Activated CD8-positive, alpha-beta memory T cell treated with anti-CD3 and anti-CD28 coated beads, Interleukin-2, amount 50 U/mL, for 1 hour (primary cell): ENCODE measurements around the gene DQX1.

ENCODE experiments used
- DNase-seq: peaks from one replicate; pipeline ENCODE4 v3.0.0-alpha.2; 2020; ENCODE audit errors: extremely low read depth

DQX1 gene

GRCh38 chr2:74531666-74532065 lies 5.6 kb upstream of the DQX1 start:
- no peak for DNase-seq

- no peak for DNase-seq
These were observed 4.5 kb upstream of the DQX1 start for GRCh38 chr2:74530239-74531187.

DNA sequence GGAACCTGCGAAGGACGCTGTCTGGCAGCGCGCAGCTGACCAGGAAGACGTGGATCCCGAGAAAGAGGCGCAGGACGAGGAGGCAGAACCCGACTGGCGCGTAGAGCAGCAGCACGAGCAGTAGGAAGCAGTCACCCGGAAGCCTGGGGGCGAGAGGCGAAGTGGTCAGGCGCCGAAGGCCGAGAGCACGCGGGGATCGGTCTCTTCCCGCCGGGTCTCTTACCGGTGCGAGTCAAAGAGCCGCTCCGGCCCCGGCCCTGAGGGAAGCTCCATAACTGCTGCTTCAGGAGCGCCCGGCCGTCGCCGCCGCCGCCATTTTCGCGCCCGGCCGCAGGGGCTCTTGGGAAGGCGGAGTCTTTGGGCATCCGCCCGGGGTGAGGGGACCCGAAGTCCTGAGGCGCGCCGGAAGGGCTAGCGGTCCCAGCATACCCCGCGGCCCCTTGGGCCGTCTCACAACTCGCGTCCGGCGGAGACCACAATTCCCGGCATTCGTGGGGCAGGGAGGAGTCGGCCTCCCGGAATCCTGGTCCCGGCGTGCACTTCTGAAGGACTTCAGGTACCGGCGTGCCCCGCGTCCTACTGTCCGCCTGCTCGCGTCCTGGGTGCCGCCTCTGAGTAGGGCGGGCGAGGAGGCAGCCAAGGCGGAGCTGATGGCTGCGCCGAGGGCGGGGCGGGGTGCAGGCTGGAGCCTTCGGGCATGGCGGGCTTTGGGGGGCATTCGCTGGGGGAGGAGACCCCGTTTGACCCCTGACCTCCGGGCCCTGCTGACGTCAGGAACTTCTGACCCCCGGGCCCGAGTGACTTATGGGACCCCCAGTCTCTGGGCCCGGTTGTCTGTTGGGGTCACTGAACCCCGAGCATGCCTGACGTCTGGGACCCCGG lies 3.6 kb upstream of the DQX1 start, which contains the start of the genes AUP1 and HTRA2:
Gene AUP1, minus strand, starts transcription at position 350 of the 882 bp plus-strand sequence. Its CDS starts 77 bp downstream, at position 273.
Gene HTRA2, plus strand, starts transcription at position 577 of the 882 bp plus-strand sequence. Its CDS starts 74 bp downstream, at position 651.
- peak; percentile 61 for DNase-seq

DNA sequence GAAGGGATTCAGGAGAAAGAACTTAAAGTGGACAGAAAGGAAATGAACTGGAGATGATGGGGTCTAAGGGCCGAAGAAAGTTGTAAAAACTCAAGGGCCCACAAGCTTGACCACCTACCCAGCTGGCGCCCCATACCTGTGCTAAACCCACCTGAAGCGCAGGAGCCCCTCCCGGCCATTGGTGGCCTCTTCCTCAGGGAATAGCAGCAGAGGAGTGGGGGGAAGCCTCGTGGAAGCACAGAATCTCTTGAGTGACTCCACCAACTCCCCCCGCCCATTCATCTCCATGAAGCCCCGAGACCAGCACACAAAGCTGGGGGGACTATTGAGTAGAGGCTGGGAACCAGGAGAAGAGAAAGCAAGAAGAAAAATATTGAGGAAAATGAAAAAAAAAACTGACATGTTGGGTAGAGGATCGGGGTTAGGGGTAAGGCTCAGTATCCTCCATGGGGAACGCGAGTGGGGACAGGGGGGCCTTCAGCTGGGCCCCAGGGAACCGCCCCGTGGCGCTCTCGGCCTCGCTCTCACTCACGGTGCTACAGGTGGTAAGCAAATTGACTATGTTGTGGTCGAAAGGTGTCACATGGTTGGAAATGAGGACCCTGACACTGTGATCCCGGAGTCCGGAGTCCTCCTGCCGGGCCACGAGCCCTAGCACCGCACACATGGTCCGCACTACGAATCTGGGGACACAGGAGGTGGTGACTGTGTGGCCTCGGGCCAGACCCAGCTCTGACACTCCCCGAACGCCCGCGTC lies 2.7 kb upstream of the DQX1 start:
- no peak for DNase-seq

GRCh38 chr2:74527741-74528140 lies 1.7 kb upstream of the DQX1 start:
- DNase-seq = no peak

DNA sequence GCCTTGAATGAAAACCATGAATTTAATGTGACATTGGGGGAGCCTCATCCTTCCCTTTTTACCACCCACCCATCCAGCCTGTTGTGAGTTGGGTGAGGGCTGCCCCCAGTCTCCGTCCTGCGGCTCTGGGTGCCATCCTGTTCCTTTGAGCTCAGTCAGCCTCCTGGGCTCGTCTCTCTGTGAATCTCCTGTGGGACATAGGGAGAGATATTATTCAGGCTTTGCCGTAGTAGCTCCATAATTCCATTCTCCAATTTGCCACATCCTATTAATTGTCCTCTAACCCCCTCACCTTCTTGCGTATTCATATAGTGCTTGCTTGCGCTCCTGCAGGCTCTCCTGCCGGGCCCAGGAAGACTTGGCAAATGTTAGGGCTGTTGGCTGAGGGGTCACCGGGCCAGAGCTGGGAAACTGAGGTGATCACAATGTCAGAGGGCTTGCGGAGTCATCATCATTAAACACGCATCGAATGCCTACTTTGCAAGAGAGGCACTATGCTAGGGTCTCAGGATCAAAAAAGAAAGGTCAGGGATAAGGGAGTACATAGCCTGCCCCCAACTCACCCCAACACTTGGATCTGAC lies 709 bp upstream of the DQX1 start:
- no peak for DNase-seq

- no peak for DNase-seq
These were observed 895 bp downstream of the DQX1 start for GRCh38 chr2:74524955-74525716.

- DNase-seq = no peak
These were observed 2.0 kb downstream of the DQX1 start for GRCh38 chr2:74524005-74524404.

DNA sequence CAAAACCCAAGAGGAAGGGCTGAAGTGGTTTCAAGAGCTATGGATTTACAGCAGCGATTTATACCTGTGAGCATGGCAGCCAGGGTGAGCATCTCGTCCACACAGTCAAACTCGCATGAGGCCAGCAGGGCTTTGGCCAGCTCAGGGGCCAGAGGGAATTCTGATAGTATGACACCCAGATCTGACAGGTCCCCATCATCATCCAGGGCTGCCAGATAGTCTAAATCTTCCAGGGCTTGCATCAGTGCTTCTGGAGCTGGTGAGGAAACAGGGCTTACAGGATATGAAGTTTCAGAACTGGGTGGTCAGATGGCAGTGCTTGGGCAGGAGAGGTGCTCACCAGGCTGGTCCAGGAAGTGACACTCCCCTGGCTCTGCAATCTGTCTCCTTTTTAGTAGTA lies 3.5 kb downstream of the DQX1 start:
- DNase-seq = no peak

- no peak for DNase-seq
These were observed 9.4 kb downstream of the DQX1 start for GRCh38 chr2:74516650-74517049.

DNA sequence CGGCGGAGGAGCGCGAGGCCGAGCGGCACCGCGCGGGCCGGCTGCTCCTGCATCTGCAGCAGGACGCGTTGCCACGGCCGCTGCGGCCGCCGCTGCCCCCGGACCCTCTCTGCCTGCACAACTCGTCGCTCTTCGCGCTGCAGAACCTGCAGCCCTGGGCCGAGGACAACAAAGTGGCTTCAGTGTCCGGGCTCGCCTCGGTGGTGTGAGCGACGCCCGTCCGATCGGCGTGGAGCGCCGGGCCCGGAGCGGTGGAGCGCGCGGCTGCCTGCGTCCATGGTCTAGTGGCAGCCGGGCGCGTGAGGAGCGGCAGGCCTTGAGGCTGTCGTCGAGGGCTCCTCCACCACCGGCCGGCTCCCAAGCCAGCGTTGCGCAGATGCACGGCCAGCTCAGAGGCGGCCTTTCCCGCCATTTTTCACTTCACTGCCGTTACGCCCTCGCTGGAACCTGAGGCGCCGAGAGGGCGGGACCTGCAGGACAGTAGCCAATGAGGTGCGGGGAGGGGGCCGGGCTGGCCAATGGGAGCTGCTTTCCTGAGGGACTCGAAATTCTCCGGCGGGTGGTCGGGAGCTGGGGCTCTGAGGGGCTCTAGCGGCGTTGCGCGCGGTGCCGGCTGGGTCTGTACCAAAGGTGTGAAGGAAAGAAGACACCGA lies 9.9 kb downstream of the DQX1 start:
- peak; percentile 52 for DNase-seq

DNA sequence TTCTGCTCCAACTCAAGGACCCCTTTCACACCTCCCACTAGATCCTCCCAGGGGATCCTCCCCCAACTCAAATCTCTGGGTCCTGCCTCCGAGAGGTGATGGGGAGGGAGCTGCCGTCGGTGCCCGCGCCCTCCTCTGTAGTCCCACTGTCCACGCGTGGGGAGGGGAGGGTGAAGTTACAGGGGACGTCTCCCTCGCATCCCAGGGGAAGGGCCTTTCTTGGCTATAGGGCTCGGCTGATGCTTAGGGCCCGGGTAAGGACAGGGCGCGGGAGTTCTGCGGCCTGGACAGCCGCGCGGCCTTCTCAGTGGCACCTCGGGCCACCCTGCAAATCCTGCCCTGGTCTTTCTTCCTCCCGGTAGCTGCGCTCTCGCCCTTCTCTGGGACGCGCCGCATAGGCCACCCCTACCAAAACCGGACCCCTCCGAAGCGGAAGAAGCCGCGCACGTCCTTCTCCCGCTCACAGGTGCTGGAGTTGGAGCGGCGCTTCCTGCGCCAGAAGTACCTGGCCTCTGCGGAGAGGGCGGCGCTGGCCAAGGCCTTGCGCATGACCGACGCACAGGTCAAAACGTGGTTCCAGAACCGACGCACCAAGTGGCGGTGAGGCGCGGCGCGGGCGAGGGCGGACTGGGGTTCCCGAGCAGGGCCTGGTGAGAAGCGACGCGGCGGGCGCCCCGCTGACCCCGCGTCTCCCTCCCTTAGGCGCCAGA lies 10.6 kb downstream of the DQX1 start:
- DNase-seq = no peak

DNA sequence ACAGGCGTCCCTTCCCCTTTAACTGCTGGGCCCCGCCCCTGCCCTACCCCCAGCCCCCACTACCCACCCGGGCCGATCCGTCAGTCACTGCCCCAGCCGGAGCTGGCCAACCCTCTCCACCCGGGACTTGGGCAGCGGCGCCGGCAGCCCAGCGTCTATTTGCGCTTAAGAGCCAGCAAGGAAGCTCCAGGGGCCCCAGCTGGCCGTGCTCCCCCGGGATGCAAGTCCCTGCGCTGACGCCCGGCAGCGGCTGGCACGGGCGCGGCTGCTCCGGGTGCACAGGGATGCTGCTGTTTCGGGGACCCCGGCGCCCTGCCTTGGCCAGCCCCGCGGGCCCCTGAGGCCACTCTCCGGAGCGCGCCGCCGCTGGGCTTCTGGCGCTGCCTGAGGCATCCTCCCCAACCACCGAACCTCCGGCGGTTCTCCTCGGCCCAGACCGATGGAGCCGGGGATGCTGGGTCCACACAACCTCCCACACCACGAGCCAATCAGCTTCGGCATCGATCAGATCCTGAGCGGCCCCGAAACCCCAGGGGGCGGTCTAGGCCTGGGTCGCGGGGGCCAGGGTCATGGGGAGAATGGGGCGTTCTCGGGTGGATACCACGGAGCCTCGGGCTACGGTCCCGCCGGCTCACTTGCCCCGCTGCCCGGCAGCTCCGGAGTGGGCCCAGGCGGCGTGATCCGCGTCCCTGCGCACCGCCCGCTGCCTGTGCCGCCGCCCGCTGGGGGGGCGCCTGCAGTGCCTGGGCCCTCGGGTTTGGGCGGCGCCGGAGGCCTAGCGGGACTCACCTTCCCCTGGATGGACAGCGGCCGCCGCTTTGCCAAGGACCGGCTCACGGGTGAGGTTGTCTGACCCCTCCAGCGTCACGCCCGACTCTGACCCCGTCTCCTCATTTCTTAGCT lies 11.4 kb downstream of the DQX1 start, which contains the start of gene TLX2:
Gene TLX2, plus strand, starts transcription at position 83 of the 903 bp plus-strand sequence. Its CDS starts 357 bp downstream, at position 440.
- DNase-seq = no peak

- no peak for DNase-seq
These were observed 12.2 kb downstream of the DQX1 start for GRCh38 chr2:74513605-74514367.

DNA sequence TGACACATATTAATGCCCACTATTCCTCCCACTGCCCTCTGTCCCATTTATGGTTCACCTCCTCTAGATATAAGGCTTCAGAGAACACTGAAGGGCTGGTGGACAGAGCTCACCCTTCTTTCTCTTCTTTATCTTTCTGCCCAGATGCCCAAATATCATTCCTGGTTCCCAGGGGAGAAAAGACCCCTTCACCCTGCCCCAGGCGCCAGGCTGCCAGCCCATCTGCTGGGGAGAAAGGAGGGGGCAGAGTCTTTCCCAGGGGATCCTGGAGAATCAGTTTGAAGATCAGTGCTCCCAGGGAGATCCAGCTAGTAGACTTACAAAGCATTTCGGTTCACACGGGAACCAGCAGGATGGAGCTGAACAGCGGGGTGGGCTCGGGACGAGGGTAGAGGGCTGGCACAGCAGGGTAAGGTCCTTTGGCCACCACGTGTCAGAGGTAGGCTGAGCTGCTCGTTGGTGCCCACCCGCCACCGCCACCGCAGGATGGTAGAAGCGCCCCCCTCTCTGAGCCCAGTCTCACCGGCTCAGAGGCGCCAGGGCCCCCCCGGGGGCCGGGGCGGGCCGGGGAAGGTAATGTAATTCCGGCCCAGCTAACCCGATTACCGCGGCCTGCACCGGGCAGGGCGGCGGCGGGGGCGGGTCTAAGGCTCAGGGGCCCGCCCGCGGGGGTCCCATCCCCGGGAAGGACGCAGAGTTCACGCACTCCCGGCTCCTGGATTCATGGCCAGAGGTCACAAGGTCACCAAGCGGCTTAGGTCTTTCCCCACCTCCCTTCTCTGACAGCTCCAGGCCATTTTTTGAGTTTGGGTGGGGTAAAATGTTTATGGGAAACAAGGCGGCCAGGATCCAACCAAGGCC lies 13.1 kb downstream of the DQX1 start:
- DNase-seq = no peak
